HK-2 (cell line): Measurements from ENCODE around the gene PIAS4.
"Not testable (repeated sequence)": the region's sequence is repeated elsewhere in the genome, so short reads cannot be mapped to it uniquely, and the experiment has no call there.

Source experiments
- DNase-seq: peaks from one replicate; pipeline ENCODE4 v3.0.0-alpha.2; 2018; ENCODE audit not compliant: unreplicated experiment

Gene PIAS4, protein sequence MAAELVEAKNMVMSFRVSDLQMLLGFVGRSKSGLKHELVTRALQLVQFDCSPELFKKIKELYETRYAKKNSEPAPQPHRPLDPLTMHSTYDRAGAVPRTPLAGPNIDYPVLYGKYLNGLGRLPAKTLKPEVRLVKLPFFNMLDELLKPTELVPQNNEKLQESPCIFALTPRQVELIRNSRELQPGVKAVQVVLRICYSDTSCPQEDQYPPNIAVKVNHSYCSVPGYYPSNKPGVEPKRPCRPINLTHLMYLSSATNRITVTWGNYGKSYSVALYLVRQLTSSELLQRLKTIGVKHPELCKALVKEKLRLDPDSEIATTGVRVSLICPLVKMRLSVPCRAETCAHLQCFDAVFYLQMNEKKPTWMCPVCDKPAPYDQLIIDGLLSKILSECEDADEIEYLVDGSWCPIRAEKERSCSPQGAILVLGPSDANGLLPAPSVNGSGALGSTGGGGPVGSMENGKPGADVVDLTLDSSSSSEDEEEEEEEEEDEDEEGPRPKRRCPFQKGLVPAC

GRCh38 chr19:4007021-4007835 lies at the start of gene PIAS4:
Gene PIAS4 (plus strand): TSS chr19:4007736. CDS start chr19:4007761, 25 bp downstream.
- peak; percentile 97 for DNase-seq

DNA sequence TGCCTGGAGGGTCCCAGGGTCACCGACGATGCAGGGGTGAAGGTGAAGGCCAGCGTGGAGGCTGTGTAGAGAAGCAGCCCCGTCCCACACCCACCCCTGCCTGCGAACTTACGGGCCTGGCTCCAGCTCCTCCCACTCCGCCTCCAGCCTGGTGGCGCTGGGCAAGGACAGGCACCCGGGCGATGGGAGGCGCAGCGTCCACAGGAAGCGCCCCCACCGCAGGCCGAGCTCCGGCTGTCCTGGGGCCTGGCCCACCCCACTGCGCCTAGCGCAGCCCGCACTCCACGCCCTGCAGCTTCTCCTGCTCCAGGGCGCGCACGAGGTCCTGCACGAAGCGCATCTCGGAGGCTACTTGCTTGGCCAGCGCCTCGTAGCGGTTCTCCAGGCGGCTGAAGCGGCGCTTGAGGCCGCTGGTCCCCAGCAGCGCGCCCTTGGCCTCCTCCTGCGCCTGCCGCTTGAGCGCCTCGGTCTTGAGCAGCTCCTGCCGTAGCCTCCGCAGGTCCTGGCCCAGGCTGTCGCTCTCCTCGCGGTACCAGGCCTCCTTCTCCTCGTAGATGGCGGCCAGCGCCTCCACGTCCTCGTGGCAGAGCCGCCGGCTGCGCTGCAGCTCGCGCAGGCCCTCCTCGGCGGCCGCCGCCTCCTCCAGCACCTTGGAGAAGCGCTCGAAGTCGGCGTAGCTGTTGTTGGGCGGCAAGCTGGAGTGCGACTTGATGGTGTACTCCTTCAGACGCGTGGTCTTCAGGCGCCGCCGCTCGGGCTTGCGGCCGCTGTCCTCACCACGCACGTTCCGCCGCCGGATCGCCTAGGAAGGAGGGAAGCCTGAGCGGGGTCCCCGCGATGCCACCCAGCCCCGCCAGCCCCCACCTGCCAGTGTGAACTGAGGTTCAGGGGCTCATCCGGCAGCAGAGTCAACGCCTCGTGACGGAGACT lies 48.4 kb upstream of the PIAS4 start:
- no peak for DNase-seq

- DNase-seq: no peak
These were observed 47.8 kb upstream of the PIAS4 start for GRCh38 chr19:3959766-3960131.

DNA sequence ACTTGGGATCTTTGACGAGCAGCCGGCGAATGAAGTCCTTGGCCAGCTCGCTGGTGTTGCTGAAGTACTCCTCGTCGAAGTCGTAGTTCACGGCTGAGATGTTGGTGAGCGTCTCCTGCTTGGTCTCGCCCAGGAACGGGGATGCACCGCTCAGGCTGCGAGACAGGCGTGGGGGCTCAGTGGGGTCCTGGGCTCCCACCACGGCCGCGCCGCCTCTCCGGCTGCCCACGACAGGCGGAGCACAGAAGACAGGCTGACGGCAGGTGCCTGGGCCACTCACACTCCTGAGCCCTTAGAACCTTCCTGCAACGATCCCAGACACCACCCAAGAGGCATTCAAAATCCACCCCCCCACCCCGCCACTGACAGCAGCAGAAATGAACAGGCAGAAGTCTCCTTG lies 46.5 kb upstream of the PIAS4 start:
- no peak for DNase-seq

DNA sequence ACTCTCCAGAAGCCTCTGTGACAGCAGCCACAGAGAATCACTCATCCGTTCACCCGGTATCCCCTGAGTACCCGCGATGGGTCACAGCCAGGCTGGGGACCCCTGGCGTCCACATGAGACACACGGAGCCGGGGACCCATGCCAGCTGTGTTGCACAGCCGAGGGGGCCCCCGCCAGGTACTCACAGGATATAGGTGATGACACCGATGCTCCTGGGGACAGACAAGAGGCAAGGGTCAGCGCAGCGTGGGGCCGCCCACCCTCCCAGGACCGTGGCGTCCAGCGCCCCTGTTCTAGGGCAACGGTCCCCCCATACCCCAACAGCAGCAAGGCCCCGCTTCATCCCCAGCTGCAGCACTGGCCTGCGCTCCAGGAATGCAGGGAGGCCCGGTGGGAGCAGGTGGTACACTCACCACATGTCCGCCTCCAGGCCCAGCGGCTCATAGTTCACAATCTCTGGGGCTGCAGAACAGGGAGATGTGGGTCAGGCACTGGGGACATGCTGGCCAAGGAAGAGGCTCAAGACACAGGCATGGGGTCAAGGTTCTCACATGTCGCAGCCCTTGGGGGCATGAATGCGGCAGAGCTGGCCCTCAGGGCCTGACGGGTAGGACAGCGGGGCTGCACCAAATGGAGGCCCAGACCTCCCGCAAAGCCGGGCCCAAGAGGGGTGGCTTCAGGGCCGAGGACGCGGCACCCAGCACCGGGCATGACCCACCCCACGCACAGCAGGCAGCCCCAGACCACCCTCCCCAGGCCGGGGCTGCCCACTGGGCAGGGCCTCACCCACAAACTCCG lies 43.9 kb upstream of the PIAS4 start:
- no peak for DNase-seq

DNA sequence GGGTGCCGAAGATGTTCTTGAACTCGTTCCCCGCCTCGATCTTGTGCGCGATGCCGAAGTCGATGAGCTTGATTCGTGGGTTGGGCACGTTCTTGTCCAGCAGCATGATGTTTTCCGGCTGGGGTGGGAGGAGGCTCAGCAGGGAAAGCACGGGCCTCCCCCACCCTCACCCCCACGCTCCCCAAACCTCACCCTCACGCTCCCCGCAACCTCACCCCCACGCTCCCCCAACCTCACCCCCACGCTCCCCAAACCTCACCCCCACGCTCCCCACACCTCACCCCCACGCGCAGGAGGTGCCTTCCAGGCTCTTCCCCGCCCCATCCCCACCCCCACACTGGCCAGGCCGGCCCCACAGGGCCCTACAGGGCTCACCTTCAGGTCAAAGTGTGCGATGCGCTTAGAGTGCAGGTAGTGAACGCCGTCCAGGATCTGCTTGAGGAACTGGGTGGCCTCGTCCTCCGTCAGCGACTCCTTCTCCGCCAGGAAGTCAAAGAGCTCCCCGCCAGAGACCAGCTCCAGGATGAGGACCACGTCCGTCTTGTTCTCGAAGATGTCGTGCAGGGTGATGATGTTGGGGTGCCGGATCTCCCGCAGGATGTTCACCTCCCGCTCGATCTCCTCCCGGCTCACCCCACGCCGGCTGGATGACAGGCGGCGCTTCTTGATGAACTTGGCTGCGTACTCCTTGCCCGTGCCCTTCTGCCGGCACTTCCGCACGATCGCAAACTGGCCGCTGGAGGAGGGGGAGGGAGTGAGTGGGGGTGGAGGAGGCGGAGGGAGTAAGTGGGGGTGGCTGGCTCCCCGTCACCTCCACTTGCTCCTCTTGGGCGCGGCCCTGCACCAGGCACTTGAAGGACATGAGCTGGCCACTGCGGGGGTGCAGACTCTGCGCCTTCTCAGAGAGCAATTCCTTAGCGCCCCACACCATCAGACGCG lies 43.0 kb upstream of the PIAS4 start:
- DNase-seq: no peak

GRCh38 chr19:3966051-3967017 lies 41.2 kb upstream of the PIAS4 start:
- DNase-seq: no peak

DNA sequence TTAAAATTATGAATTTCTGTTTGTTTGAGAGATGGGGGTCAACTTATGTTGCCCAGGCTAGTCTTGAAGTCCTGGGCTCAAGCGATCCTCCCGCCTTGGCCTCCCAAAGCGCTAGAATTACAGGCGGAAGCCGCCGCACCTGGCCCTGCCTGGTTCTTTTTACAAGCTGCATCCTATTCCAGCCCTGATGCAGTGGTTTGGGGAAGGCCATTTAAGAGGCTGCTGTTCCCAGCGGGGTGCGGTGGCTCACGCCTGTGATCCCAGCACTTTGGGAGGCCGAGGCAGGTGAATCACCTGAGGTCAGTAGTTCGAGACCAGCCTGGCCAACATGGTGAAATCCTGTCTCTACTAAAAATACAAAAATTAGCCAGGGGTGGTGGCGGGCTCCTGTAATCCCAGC lies 39.6 kb upstream of the PIAS4 start:
- DNase-seq: not testable (repeated sequence)

DNA sequence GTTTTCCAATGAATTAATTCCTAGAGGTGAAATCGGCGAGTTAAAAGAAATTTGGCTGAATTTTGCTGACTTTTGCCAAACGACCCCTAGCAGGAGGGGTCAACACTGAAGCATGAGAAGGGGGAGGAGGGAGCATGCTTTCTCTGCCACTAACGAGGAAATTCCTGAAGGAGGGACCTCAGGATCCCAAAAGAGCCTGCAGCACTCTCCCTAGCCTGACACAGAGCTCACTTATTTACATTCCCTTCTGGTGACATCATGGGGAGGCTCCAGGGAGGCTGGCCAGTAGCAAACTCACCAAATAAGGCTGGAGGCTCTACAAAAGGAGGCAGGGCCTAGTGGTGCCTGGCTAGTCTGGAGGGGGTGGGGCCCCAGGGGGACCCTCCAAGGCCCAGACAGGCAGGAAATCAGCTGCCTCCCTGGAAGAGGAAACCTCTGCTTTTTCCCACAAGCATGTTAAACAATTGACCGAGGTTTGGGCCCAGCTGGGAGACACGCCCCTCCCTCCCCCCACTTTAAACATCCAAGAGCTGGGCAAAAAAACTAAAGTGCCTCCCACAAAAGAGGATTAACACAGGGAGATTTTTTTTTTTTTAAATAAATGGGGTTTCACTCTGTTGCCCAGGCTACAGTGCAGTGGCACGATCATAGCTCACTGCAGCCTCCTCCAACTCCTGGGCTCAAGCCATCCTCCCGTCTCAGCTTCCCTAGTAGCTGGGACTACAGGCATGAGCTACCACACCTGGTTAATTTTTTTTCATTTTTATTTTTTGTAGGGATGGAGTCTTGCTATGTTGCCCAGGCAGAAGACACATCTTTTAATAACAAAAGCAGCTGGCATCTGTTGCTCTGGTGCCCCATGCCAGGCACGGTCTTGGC lies 38.7 kb upstream of the PIAS4 start:
- DNase-seq: peak; percentile 96

DNA sequence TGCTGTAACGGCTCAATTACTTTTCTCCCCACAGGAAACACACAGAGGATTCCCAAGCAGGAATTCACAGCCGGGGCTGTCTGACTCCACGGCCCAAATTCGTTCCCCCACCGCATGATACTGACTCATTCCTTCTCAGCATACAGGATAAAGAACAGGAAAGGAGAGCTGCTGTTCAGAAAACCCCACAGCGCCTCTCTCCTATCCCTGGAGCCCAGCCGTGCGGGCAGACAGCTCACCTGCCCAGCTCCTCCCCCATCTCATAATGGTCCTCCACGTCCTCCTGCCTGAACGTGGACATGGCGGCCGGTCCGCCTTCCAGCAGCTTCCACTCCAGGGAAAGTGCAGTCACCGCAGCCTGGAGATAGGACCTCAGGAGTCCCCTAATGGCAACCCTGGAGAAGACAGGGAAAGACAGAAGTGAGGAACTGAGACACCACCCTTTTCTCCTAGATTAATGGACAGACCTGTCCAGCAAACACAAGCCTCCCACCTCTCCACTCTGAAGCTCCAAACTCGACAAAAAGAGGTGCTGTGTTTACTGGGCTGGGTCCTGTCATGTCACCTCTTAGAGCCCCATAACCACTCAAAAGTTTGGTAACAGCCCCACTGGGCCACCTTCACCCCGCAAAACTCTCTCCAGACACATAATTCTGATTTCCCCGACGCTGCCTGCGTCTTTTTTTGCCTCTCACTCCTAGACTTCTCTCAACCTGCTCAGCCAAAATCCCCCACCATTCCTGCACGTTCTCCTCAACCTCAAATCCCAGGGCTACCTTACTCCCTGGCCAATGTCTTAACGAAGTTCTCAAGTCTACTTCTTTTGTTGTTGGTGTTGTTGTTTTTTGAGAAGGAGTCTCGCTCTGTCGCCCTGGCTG lies 37.9 kb upstream of the PIAS4 start:
- DNase-seq: peak; percentile 92

- no peak for DNase-seq
These were observed 37.2 kb upstream of the PIAS4 start for GRCh38 chr19:3970313-3970807.

DNA sequence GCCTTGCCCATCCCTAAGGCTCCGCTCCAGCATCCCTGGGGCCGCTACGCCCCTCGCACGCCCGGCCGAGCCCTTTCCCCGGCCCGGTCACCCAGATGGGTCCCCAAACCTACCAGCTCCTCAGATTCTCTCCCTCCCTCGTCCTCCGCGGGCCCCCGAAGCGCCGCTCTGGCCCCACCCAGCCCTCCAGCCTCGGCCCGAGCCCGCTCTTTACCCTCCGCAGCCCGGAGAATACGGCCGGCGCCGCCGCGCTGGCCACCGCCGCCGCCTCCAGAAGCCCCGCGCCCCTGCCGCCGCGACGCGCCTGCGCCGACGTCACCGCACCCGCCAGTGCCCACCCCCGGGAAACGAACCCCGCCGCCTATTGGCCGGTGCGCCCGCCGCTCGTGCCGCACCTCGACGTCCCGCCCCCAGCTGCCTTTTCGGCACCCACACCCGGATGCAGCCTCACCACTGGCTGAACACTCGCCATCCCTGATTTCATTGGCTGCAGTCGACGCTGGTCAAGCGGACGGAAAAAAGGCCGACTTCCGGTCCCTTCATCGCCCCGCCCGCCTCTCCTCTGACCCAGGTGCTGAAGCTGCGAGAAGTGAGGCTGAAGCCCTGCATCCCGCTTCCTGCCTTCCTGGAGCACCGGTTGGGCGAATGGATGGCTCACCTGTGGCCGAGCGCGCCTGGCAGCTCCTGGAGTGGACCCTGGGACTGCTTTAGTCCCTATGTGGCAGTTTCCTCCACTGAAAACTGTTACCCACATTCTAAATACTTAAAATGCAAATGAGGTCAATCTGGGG lies 36.5 kb upstream of the PIAS4 start, which contains the start of gene DAPK3:
DAPK3 (minus strand) TSS at position 292 of the 791 bp plus-strand sequence. CDS start 1,364 bp downstream, outside the sequence.
- peak; percentile 99 for DNase-seq

DNA sequence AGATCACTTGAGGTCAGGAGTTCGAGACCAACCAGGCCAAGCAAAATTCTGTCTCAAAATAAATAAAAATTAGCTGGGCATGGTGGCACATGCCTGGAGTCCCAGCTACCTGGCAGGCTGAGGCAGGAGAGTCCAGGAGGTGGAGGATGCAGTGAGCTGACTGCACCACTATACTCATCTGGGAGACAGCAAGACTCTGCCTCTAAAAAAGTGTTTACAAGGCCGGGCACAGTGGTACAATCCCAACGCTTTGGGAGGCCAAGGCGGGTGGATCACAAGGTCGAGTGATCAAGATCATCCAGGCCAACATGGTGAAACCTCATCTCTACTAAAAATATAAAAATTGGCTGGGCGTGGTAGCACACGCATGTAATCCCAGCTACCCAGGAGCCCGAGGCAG lies 32.4 kb upstream of the PIAS4 start:
- no peak for DNase-seq

DNA sequence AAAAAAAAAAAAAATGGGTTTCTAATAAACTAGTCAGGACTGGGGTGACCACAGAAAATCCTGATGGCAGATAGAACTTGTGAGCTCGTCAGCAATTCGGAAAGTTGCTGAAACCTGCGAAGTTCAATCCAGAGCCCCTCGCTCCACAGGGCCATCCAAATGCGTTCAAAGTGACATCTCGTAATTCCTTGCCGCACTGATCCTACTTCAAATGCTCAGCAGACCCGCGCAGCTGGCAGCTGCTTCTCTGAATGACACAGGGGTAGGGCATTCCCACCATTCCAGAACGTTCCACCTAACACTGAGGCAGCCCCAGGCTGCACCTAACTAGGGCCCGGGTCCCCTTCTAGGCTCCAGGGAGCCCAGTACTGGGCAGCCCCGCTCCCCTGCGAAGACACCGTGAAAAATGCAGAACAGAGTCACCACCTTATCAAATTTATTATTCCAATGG lies 31.9 kb upstream of the PIAS4 start:
- DNase-seq: no peak

DNA sequence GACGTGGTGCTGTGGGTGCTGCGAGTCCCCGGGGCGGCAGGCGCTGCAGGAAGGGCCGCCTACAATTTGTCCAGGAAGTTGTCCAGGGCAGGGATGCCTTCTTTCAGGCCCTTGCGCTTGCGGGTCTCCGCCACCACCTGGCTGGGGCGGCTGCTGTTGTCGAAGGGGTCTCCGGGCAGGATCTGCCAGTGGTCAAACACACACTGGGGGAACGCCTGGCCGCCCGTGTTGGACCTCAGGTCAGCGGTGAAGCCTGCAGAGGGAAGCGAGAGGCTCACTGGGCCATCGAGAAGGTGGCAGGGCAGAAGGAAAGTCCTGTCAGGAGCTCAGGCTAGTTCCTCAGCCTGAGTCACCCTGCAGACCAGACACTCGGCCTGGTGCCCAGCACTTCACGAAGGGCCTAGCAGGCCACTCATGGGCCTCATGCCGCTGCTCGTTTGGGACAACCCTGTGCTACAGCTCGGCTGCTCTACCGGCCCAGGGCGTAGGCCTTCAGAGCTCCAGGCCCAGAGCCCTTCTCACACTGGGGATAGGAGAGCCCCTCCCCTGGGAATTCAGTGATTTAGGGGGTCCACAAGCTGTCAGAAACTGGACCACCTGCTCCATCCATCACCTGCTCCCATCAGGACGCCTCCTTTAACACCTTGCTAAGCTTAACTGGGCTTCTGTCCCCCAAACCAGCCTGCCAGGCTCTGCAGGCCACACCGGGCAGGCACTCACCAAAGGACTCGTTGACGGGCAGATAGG lies 30.9 kb upstream of the PIAS4 start:
- DNase-seq: no peak
